ENCODE results near the gene RPS23. TPM values are rescaled to one million over a fixed set of nuclear protein-coding genes. Genes with fewer than 3 reads are reported as not detected.

The RPS23 gene
- total RNA-seq, result 3,040 and 3,252 TPM in 2 replicates

GRCh38 chr5:82277987-82278710 is at the start of gene RPS23:
Gene RPS23, minus strand, starts transcription at chr5:82278354. Its CDS starts 31 bp downstream, at chr5:82278323.

All from mammary microvascular endothelial cell (primary cell).